HG03439 (cell line): ENCODE results near the gene ACACA.

Source experiments
- ATAC-seq: cut with Tn5 transposase; IDR thresholded peaks from one replicate; pipeline ENCODE4 v1.9.1; 2021; ENCODE audit warnings: mild to moderate bottlenecking, moderate library complexity; ENCODE audit not compliant: unreplicated experiment

The ACACA gene

GRCh38 chr17:37299257-37299980 lies 107.2 kb downstream of the ACACA start:
- no peak for ATAC-seq

- no peak for ATAC-seq
These were observed 110.7 kb downstream of the ACACA start for GRCh38 chr17:37295888-37296287.

- ATAC-seq, result no peak
These were observed 111.7 kb downstream of the ACACA start for GRCh38 chr17:37294888-37295287.

DNA sequence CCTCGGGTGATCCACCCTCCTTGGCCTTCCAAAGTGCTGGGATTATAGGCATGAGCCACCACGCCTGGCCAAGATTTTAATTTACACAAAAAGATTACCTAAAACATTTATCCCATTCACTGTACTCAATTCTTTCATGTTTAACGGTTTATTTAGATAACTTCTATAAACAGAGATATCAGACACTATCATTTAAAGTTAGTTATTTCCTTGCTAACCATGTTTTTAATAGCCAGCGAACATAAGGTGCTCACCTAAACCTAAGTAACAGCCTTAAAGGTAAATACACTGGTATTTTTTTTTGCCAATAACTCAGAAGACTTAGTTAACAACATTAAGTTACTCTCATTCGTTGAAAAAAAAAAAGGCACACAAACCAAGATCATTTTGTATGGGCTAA lies 112.9 kb downstream of the ACACA start:
- ATAC-seq, result no peak

- no peak for ATAC-seq
These were observed 114.1 kb downstream of the ACACA start for GRCh38 chr17:37292429-37293139.

- no peak for ATAC-seq
These were observed 115.3 kb downstream of the ACACA start for GRCh38 chr17:37291351-37291750.

DNA sequence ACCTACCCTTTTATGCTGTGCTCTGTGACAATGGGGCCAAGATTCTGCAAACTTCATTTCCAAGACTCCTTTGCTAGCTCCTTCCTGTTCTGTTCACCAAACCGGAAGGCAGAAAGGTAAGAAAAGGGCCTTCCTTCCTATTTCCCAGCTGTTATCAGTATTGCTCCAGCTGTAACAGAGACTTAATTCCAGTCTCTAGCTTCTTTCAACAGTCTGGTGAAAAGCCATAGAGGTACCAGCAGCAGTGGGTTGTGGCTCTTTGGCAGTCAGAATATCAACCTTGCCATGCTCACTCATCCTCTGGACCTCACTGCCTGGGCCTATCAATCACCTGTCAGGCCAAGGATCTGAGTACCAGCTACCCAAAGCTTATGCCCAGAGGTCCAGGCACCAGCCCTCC lies 120.2 kb downstream of the ACACA start:
- no peak for ATAC-seq

- no peak for ATAC-seq
These were observed 122.4 kb downstream of the ACACA start for GRCh38 chr17:37284191-37284590.

DNA sequence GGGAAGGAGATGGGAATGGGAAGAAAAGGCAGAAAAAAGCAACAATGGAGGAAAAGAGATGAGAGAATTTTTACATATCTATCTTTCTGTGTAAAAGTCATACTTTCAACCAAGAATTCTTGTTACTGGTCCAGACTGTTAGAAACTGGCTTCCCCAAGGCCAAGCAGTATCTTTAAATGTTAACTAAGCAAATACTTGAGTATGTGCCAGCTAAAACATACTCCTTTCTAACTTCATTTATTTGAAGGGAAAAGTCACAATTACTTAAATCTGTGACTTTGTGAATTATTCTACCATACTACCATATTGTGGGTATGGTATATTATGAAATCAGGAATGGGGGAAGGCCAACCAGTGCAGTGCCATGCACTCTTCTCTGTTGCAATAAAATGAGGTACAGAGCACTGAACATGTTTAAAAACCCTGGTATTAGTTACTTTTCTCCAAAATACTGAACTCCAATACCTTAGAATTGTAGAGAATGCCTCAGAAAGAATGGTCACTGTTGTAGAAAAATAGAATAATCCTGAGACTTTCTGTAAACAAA lies 123.1 kb downstream of the ACACA start:
- no peak for ATAC-seq

DNA sequence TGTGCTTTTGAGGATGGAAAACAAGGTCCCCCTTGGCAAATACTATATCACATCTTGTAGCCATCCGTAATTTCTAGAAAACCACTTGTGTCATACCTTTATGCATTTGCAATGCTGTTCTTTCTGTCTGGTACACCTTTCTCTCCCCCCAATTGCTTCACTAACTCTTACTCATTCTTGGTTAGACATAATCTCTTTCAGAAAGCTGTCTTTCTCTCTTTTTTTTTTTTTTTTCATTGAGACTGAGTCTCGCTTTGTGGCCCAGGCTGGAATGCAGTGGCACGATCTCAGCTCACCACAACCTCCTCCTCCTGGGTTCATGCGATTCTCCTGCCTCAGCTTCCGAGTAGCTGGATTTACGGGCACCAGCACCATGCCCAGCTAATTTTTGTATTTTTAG lies 125.8 kb downstream of the ACACA start:
- no peak for ATAC-seq

DNA sequence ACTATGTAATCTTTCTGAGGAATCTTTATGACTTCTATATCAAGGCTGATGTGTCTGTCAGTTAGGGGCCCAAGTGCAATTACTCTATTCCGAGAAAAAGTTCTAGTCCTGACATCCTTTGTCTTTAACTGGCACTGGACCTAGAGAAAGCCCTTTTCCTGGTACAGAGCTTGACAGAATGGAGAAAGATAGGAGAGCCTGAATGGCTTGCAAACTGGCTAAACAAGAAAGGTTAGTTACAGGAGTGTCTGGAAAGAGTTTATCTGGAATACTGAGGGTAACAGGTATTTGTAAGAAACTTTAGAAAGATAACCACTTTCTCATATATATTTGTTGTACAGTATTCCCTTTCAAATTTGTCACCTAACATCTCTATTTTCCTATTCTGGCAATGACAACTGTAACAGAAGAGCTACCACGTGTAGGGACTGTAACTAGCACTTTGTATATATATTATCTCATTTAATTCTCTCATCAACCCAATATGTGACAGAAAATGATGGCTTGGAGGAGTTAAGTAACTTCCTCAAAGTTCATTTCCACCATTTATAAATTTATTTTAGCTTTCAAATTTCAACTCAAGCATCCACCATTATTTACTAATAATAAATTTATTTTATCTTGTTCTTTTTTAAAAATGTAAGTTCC lies 128.3 kb downstream of the ACACA start:
- no peak for ATAC-seq

- no peak for ATAC-seq
These were observed 130.2 kb downstream of the ACACA start for GRCh38 chr17:37276475-37276874.

- no peak for ATAC-seq
These were observed 132.2 kb downstream of the ACACA start for GRCh38 chr17:37274461-37274860.

DNA sequence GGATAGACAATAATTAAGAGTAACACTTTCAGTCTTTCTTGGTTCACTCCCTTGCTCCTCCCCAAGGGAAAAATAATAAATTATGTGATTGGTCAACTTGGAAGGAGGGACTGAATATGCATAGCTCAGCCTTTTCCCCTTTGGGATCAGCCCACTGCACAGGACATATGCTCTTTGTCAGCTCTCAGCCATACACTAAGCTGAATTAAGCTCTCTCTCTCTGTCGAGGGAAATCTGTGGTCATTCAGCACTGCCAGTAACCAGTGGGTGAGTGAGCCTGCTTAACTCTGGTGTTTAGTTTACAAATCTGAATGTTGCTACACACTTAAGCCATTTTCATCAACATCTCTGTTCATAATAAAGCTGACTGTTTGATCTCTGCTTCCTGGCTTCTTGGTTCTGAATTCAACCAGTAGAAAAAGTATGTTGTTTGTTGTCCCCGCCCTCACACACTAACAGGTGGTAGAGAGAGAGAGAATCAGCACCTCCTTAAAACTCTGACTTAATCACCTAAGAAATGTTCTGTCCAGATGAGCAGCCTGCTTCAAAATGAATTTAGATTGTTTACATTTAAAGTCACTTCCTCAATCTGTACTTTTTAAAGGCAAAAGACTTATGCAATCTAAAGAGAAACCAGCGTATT lies 133.1 kb downstream of the ACACA start:
- no peak for ATAC-seq

DNA sequence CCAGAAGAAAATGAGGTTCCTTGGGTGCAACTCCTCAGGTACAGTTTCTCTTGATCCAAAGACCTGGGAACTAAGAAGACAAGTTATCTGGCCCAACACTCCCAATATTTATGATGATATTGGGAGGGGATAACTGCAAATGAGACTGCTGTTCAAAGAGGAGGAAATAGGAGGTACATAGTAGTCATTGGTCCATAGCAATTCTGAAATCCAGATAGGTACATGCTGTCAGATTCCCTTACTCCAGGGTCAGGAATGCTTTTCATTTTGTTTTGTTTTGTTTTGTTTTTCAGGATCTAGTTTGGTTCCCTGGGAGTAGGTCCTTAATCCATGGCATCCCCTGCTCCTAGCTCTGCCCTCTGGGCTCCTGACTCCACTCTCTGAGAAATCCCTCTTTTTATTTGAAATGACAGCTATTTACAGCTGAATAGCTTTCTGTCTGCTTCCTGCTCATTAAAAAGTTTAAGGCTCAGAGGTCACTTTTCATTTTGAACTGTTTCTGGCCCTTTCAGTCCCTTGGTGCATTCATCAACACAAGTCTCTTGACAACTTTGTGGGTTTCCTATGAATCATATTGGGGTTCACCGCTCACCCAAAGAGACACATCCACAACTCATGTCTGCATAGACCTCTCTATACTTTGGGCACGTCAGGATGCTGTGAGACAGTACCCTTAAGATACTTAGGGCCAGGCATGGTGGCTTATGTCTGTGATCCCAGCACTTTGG lies 141.0 kb downstream of the ACACA start:
- ATAC-seq, result no peak

GRCh38 chr17:37261286-37261685 lies 145.3 kb downstream of the ACACA start:
- ATAC-seq, result no peak

- no peak for ATAC-seq
These were observed 147.5 kb downstream of the ACACA start for GRCh38 chr17:37259030-37259735.

- ATAC-seq, result no peak
These were observed 150.0 kb downstream of the ACACA start for GRCh38 chr17:37256627-37257026.

GRCh38 chr17:37255432-37255831 lies 151.2 kb downstream of the ACACA start:
- no peak for ATAC-seq

DNA sequence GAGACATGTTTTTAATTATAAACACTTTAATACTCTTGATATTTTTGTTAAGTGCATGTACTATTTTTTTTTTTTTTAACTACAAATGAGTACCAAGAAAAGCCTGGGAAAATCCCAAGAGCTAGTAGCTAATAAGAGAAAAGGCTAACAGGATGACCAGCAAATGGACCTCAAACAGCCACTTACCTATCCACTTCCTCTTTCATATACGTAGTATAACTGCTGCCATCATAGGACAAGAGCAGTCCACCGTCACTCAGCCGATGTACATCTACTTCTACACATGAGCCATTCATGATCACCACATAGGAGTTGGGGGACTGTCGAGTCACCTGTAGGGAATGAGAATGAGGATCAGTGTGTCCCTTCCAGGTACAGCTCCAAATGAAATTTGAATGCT lies 158.8 kb downstream of the ACACA start:
- ATAC-seq, result no peak
